Measurements from ENCODE around the gene IDH3G.

IDH3G gene

DNA sequence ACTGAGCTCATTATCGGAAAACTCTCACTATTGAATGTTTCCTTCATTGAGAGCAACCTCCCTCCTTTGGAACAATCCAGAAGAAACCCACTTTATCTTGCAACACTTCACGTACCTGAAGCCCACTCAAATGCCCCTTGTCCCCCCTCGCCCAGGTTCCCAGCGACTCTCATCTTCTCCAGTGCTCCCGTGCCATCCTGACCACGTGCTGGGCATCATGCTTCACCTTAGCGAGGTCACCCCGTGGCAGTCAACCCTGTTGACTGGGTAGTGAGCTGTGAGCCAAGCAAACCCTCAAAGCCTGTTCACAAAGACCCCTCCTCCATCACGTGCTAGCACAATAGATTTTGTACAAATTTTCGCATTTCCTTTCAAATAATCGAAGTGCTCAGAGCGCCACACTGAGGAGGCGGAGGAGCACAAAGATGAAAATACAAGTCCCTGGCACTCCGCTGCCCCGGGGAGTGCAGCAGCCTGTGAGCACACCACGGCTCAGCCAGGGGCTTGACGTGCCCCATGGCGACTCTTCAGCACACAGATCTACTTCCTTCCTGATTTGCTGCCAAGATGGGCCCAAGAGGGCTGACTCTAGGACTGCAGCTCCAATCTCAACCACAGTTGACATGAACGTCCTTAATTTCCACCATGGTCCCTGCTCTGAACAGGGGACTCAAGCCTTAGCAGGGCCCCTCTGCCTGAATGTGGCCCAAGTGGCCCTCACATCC lies 20.6 kb upstream of the IDH3G start:
- DNase-seq, result no peak

GRCh38 chrX:153813161-153813560 lies 19.0 kb upstream of the IDH3G start:
- no peak for DNase-seq

DNA sequence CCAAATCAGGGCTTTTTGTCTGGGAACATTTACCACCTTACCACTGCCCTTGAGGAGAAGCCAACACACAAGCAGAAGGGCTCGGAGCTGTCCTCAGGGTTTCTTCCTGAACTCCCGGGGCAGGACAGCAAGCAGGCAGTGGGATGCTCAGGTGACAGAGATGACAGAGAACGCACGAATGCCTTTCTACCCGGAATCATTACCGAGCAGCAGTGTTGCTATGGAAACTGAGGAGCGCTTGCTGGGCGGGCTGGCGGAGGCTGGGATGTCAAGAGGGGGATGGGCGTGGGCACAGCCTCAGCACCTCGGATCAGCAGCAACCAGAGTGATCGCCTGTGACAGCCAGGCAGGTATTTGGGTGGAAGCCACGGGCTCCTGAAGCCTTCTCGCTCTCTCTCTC lies 18.0 kb upstream of the IDH3G start:
- no peak for DNase-seq

- DNase-seq, result no peak
Observed at GRCh38 chrX:153807976-153808375, 13.8 kb upstream of the IDH3G start.

- DNase-seq, result no peak
Observed at GRCh38 chrX:153806999-153807575, 12.9 kb upstream of the IDH3G start.

DNA sequence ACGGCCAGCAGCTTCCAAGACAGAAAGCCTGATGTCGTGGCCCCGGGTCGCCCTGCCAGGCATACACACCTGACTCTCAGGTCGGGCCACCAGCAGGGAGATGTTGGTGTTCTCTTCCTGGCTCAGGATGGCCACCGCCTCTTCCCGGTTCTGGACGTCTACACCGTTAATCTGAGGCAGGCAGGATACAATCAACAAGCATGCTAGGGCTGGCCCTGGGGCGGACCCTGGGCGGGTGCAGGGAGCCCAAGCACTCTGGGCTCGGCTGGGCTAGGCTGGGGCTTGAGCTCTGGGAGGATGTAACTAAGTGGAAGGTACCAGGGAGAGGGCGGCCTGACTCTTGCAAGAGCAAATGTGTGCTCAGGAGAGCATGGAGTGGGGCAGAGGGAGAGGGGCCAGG lies 11.3 kb upstream of the IDH3G start:
- DNase-seq, result no peak

DNA sequence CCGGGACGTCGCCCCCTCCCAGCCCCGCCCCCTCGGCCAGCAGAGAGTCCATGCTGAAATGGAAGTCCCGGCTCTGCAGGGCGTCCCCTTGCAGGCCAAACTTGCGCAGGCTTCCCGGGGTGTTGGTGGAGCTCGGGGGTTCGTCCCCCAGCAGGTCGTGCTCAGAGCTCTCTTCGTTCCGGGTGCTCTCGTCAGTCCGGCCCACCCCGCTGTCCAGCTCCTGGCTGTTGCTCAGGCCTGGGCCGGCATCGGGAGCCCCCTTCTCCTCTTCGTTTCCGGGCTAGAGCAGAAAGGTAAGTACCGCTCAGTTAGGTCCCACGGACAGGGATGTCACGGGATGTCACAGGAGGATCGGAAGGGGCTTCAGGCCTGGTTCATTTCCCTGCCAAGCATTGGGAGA lies 10.4 kb upstream of the IDH3G start:
- DNase-seq, result no peak

- no peak for DNase-seq
Observed at GRCh38 chrX:153804100-153804595, 10.0 kb upstream of the IDH3G start.

GRCh38 chrX:153803211-153804099 lies 9.3 kb upstream of the IDH3G start:
- DNase-seq, result no peak

DNA sequence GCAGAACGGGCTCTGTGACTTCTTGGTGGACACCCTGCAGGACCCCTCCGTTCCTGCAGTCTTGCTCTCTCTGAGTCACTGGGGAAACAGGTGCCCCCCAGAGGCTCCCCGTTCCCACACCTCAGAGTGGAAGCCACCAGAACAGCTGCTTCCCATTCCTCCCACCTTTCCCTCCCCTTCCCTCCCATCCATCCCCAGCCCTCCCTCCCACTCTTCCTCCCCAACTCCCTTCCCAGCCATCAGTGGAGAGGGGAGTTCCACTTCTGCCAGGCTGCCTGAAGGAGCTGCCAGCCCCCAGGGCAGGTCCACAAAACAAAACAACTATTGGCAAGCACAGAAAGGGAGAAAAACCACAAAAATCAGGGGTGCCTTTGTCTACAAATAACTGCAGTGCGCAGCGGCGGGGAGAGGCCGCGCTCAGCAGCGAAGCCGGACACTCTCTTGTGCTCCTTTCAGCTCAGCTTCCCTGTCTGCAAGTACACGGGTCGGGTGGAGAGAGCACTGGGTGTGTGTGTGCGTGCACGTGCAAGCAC lies 8.4 kb upstream of the IDH3G start:
- DNase-seq, result no peak

DNA sequence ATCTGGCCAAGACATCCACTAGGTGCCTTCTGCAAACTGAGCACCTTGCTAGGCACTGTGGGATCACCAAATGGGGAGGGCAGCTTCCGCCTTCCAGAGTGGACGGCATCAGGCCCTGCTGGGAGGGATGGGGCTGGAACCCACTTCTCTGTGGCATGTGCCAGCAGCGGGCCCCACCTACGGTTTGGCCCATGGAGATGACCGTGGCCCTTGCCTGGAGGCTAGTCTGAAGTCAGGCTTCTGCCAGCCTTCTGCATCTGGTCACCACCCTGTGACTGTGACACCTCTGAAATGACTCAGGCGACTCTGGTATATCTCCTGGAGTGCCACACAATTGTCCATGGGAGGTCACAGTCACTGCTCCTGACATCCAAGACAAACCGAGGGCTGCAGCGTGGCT lies 7.5 kb upstream of the IDH3G start:
- DNase-seq, result no peak

DNA sequence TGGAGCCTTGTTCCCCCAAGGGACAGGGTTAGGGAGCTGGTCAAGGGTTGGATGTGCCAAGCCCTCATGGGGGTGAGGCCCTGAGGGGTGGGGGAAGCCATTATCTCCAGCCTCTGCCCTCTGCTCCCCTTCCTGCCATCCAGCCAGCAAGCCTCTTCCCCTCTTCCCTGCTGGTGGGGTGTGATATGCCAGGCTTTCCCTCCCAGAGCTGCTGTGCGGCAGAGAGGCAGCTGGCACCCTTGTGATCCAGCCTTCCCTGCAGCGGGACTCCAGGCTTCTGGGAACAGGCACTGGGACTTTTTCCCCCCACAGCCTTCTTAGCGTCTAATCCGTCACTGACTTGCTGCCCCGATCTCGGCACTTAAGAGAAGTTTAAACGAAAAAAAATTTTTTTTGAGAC lies 6.6 kb upstream of the IDH3G start:
- DNase-seq, result no peak

GRCh38 chrX:153800177-153800722 lies 6.1 kb upstream of the IDH3G start:
- DNase-seq, result no peak

GRCh38 chrX:153799326-153799725 lies 5.2 kb upstream of the IDH3G start:
- DNase-seq, result no peak

DNA sequence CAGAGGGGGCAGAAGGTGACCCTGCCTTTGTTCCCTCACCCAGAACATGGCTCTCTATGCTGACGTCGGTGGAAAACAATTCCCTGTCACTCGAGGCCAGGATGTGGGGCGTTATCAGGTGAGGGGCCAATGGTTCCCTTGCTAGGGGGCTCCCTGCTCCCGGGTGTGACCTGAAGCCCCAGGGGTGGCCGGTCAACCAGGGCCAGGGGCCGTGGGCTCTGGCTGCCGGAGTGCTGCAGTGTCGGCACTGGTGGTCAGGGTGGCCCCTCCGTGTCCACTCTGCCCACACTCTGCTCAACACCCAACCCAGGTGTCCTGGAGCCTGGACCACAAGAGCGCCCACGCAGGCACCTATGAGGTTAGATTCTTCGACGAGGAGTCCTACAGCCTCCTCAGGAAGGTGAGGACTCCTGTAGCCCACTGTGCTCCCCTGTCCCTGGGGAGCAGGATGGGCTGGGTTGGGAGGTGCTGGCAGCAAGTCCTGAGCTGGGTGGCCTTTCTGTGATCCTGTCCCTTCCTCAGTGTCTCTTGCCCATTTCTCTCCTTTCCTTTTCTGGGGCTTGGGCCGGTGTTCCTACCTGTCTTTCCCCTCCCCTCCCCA lies 3.3 kb upstream of the IDH3G start:
- DNase-seq, result no peak

DNA sequence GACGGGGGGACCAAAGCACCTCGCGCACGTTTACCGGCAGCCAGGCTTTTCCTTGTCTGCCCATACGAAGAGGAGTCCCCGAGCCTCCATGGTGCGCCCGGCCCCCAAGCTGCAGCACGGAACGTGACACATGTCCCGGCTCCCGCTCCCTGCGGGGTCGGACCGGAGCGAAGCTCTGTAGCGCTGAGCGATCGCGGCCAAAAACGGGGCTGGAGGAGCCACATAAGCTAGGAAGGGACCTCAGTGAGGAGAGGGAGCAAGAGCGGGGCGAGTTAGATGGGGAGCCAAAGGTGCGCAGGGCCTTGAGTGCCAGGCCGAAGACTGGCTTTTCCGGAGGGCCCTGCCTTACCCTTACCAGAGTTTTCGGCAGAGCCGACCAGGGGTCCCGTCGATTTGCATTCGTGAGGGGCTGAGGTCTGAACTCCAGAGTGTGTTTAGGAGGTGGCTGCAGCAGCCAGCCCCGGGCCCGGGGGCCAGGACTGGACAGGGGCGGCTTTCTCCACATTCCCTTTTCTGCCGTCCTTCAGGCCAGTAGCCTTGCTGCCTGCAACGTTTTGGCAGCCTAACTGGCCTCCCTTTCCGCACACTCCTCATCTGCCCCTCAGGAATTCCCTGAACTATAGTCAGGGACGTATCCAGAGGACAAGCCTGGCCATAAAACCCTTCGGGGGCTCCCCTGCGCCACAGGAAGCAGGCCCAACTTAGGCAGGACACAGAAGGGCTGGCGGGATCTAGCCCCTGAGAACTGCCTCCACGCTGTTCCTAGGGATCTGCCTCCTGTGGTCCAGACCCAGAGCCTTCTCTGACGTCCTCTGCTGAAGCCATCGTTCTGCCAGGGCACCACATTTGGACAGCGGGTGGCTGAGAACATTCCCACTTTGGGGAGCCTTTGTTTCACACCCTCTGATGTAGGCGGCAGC lies 982 bp upstream of the IDH3G start:
- no peak for DNase-seq

DNA sequence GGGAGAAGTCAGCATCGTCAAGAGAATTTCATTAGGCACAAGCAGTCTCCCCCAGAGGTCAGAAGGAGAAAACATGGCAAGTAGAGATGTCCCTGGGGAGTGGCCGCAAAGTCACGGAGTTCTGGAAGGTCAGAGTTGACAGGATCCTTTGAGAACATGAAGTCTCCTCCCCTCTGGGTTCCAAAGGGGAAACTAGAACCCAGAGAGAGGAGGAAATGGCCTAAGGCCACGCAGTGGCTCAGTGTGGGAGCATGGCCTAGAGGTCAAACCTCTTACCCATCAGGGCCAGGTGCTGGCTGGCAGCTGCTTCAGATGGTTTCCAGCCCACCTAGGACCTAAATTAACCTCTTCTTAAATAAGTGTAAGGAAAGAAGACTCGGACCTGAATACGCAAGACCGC lies 884 bp downstream of the IDH3G start:
- no peak for DNase-seq

GRCh38 chrX:153792368-153792767 lies 1.8 kb downstream of the IDH3G start:
- DNase-seq, result no peak

DNA sequence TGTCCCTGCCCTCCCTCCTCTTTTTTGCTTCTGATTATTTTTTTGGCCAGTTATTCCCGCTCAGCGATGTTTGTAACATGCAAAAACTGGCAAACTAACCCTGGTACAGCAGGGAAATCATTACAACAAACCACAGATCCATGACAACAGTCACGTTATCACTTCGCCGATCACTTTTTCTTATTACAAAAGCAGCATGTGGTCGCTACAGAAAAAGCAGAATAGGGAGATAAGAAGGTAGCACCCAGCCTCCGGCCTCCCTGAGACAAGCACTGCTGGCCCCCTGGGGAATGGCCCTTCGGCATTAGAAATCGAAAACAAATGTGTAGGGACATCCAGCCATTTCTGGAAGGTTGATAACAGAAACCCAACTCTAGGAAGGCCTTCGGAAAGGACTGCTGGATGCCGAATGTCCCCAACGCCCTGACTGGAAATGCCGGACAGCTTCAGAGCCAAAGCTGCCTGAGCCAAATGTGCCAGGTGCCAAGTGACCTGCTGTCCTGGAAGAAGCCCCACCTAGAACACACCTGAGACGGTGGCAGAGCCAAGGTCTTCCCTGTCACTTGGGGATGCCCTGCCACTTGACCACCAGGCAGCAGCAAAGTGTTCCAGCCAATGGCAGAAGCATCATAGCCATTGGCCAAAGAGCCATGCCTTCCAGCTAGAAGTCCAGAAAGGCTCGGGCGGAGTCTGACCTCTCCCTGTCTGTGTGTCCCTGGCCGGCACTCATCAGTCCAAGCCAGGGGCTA lies 2.9 kb downstream of the IDH3G start:
- DNase-seq, result no peak

- no peak for DNase-seq
Observed at GRCh38 chrX:153789654-153790053, 4.5 kb downstream of the IDH3G start.

DNA sequence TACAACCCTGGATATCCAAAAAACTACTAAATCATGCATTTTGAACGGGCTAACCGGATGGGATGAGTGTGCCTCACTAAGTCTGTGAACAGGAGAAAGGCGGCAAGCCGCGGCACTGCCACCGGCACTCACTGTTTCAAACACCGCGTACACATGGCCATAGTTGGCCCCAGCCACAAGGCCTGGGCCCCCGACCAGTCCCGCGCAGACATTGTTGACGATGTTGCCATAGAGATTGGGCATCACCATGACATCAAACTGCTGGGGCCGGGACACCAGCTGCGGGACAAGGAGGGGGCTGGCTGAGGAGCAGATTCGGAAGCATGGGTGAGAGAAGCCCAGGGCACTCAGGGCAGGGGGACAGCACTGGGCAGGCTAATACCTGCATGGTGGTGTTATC lies 7.5 kb downstream of the IDH3G start:
- DNase-seq, result no peak
